ENCODE measurements around the gene ZNF227.
"Not testable (repeated sequence)": the region's sequence is repeated elsewhere in the genome, so short reads cannot be mapped to it uniquely, and the experiment has no call there.

ZNF227 gene

DNA sequence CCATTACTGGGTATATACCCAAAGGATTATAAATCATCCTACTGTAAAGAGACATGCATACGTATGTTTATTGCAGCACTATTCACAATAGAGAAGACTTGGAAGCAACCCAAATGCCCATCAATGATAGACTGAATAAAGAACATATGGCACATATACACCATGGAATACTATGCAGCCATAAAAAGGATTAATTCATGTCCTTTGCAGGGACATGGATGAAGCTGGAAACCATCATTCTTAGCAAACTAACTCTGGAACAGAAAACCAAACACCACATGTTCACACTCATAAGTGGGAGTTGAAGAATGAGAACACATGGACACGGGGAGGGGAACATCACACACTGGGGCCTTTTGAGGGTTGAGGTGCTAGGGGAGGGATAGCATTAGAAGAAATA, 41.1 kb downstream of the ZNF227 start:
- DNase-seq = not testable (repeated sequence)

- no peak for DNase-seq
These were observed 42.2 kb downstream of the ZNF227 start for GRCh38 chr19:44254496-44254895.

DNA sequence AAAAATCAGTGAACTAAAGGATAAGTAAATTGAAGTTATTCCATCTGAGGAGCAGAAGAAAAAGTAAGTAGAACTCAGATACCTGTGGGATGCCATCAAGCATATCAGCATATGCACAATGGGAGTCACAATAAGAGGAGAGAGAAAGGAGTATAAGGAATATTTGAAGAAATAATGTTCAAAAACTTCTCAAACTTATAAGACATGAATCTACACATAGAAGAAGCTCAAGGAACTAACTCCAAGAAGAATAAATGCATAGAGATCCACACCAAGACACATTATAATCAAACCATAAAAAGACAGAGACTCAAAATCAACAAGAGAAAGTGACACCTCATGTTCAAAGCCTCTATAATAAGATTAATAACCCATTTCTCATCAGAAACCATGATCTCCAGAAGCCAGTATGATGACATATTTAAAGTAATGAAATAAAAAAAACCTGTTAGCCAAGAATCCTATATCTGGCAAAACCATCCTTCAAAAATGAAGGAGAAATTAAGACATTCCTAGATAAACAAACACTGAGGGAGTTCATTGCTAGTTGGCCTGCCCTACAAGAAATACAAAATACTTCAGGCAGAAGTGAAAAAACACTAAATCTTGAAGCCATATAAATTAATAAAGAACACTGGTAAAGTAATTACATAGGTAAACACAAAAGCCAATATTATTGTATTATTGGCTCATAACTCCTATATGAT, 43.5 kb downstream of the ZNF227 start:
- DNase-seq = no peak

GRCh38 chr19:44258136-44258535, 45.8 kb downstream of the ZNF227 start:
- no peak for DNase-seq

GRCh38 chr19:44258835-44259413, 46.6 kb downstream of the ZNF227 start:
- no peak for DNase-seq

DNA sequence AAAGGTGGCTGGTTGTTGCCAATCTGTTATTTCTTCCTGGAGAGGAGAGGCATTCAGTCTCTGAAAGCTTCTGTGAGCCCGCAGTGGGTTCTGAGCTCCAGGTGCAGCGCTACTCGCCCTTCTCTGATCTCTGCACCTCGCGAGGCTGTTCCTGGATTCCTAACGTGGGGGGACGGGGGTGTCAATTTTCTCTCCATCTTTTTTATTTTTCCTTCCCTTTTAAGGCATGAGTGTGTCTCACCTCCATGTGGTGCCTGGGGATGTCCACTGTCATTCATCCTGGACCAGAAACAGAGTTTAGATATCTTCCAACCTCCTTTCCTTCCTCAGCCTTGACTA, 48.0 kb downstream of the ZNF227 start:
- no peak for DNase-seq

GRCh38 chr19:44260695-44261446, 48.5 kb downstream of the ZNF227 start:
- DNase-seq = no peak

DNA sequence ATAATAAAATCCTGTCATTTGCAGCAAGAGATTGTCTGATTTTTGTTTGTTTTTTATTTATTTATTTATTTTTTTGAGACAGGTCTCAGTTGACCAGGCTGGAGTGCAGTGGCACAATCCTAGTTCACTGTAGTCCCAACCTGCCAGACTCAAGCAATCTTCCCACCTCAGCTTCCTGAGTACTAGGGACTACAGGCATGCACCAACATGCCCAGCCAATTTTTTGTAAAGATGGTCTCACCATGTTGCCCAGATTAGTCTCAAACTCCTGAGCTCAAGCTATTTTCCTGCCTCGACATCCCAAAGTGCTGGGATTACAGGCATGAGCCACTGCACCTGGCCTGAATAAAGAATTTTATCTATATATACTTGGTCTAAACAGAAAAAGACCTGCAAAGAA, 65.0 kb downstream of the ZNF227 start:
- no peak for DNase-seq

GRCh38 chr19:44278181-44278690, 65.9 kb downstream of the ZNF227 start:
- DNase-seq = no peak

GRCh38 chr19:44280916-44281315, 68.6 kb downstream of the ZNF227 start:
- DNase-seq = no peak

- no peak for DNase-seq
These were observed 70.5 kb downstream of the ZNF227 start for GRCh38 chr19:44282846-44283245.

DNA sequence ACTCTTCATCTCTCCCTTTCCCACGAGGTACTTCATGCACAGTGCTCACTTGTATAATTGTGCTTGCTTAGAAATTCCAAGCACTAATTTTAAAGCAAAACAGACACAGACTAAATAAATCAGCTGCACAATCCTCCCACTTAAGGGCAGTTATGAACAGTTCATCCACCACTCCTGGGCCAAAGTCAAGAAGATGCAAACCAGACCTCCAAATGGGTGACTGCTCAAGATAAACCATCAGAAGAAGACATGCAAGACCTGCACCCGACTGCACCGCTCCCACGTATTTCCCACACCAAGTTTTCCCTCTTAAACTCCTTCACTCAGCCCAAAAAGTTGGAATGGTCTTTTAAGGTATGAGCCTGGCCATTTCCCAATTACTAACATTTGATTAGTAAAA, 72.6 kb downstream of the ZNF227 start:
- DNase-seq = no peak

All from CD4-positive, alpha-beta T cell treated with Interleukin-15 for 1 hour (primary cell).